Psoas muscle (tissue), 8 donors: ENCODE measurements around the gene KRTAP3-1. TPM values are rescaled to one million over a fixed set of nuclear protein-coding genes. Genes with fewer than 3 reads are reported as not detected.

Experiments
- ATAC-seq, 4 donors: fragments of 200-7000 bp; cut with Tn5 transposase; one replicate each; pipeline ENCODE4 v1.9.1; 2020; ENCODE audit warnings: moderate library complexity in 3 of 4, mild to moderate bottlenecking in 2 of 4
- DNase-seq, 2 donors: peaks; one replicate each; pipeline ENCODE4 v3.0.0-alpha.2; 2020
- H3K27ac ChIP-seq: fragments of 200-600 bp; one replicate; pipeline ENCODE4 v1.8.0; 2022
- H3K27me3 ChIP-seq, 3 donors: fragments of 200-600 bp in 1 of 3; one replicate each; pipeline versions ENCODE4 v1.6.1 to v1.8.0; 2013 to 2022; ENCODE audit warnings: low read length in 2 of 3, mild to moderate bottlenecking in 2 of 3, moderate library complexity in 1 of 3; ENCODE audit not compliant: insufficient read depth in 3 of 3
- H3K36me3 ChIP-seq, 2 donors: fragments of 200-600 bp in 1 of 2; one replicate each; pipeline versions ENCODE4 v1.6.1 to v1.8.0; 2013 to 2022; ENCODE audit warnings: low read depth in 1 of 2, mild to moderate bottlenecking in 1 of 2, moderate library complexity in 1 of 2; ENCODE audit not compliant: insufficient read depth in 1 of 2
- H3K4me1 ChIP-seq: fragments of 200-600 bp; one replicate; pipeline ENCODE4 v1.8.0; 2022
- H3K4me3 ChIP-seq: fragments of 200-600 bp; one replicate; pipeline ENCODE4 v1.8.0; 2022; ENCODE audit warnings: mild to moderate bottlenecking
- H3K9me3 ChIP-seq: fragments of 200-600 bp; one replicate; pipeline ENCODE4 v1.8.0; 2022
- WGBS, 3 donors: extraction: QIAGEN DNeasy Blood & Tissue Kit; methylation state at CpG; one replicate each; pipeline versions ENCODE4 v1.1.6 to v1.1.7; 2013; 5-methylcytosine and 5-hydroxymethylcytosine counted together
- intact Hi-C, 2 donors: fragments of 100-400 bp; cut with DNase I; formaldehyde crosslinking; loops; one replicate each; pipeline versions ENCODE4 v1.11.0 to v1.14.2; 2022
- polyA plus RNA-seq, 3 donors: library from polyadenylated mRNA; stranded (reverse); fragments of 200-250 nt; gene quantifications; one replicate each; pipeline ENCODE4 v1.2.3, GENCODE V29; 2013
- total RNA-seq, 4 donors: library from RNA; stranded (reverse); fragmentation: NEBNext Ultra II Directional in 2 of 4; extraction: Animal tissue kit (Norgen Biotek cat#: 25700) in 2 of 4; gene quantifications; one replicate each; pipeline versions ENCODE4 v1.2.1 to v1.2.4, GENCODE V29; 2021 to 2023
- TF ChIP-seq, protein P1 (sequence below): fragments of 200-600 bp; IDR thresholded peaks from one replicate; pipeline ENCODE4 v1.8.0; 2022; ENCODE audit warnings: antibody characterized with exemption
- donor health status: healthy with polysubstance abuse.
- donor health status: DM: no; HTN: no; CAD: no; lungs with moderate emphysema.
- donor health status: Bipolar disorder and iron deficiency.
- donor health status: healthy.
- donor health status: DM: yes; HTN: yes; CAD: no.
- donor health status: DM: no; HTN: no; CAD: no.
- donor health status: DM: no; HTN: no; CAD: no.
- donor health status: DM: yes; HTN: yes; CAD: no.

KRTAP3-1 gene
- total and polyA plus RNA-seq, 7 donors, result not detected

DNA sequence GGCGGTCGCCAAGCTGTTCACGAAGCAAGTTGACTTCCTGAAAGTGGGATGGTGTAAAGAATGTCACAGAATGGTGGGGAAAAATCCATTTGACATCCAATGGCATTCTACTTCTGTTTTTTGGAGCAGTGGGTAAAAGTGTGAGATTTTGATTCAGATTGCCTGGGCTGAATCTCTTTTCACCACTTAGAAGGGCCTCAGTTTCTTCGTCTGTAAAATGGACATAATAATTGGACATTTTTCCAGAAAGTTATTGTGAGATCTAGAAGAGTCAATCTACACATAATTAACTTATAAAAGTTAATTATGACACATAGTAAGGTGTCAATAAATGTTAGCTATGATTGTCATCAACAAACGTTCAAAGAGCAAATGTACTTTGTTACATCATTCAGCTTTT lies 27.8 kb downstream of the KRTAP3-1 start:
- peak overlapping the region; percentile 56 for H3K27ac ChIP-seq
- DNase-seq (no peak), ATAC-seq (no peak)
- no peaks in the 10 kb centered on the region for H3K27me3 ChIP-seq
- H3K36me3 ChIP-seq, result no peaks in the 10 kb centered on the region
- WGBS, 3 donors, result 33 to 42% (median 39%) methylated on average over 5 of the region's 5 CpGs
- TF ChIP-seq, protein P1, sequence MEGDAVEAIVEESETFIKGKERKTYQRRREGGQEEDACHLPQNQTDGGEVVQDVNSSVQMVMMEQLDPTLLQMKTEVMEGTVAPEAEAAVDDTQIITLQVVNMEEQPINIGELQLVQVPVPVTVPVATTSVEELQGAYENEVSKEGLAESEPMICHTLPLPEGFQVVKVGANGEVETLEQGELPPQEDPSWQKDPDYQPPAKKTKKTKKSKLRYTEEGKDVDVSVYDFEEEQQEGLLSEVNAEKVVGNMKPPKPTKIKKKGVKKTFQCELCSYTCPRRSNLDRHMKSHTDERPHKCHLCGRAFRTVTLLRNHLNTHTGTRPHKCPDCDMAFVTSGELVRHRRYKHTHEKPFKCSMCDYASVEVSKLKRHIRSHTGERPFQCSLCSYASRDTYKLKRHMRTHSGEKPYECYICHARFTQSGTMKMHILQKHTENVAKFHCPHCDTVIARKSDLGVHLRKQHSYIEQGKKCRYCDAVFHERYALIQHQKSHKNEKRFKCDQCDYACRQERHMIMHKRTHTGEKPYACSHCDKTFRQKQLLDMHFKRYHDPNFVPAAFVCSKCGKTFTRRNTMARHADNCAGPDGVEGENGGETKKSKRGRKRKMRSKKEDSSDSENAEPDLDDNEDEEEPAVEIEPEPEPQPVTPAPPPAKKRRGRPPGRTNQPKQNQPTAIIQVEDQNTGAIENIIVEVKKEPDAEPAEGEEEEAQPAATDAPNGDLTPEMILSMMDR, result no peak
- peaks cover 6% of the 10 kb centered on the region for H3K4me1 ChIP-seq
- H3K4me3 ChIP-seq, result no peak overlapping the region
- no peaks in the 10 kb centered on the region for H3K9me3 ChIP-seq
- intact Hi-C loops, result no loop called here

DNA sequence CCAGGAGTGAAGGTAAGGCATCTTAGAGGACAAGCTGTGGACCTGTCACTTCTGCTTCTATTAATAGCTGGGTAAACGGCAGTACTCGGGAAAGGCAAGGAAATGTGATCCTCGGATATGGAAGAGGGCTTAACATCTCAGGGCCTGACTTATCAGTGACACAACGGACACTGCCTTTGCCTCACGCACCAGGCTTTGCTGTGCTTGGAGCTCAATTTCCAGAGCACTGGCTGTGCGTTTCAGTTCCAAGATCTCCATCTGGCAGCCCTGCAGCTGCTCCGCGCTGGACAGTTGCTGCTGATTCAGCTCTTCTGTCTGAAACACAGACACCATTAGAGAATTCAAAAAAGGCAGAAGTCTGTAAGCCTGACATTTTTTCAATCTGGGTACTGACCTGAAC lies 28.3 kb downstream of the KRTAP3-1 start:
- WGBS, 3 donors, result 5 to 11% (median 11%) methylated on average over 8 of the region's 8 CpGs
- Histone ChIP-seq H3K27me3 (no peaks in the 10 kb centered on the region), H3K27ac (peak overlapping the region; percentile 56), H3K36me3 (no peaks in the 10 kb centered on the region), H3K4me3 (no peak overlapping the region), H3K4me1 (peaks cover 6% of the 10 kb centered on the region), H3K9me3 (no peaks in the 10 kb centered on the region)
- ATAC-seq, result peak; percentile 92 to 99 (median 95)
- intact Hi-C loops, result no loop called here
- peak; percentile 17 to 70 for DNase-seq
- TF ChIP-seq, protein P1, result no peak

DNA sequence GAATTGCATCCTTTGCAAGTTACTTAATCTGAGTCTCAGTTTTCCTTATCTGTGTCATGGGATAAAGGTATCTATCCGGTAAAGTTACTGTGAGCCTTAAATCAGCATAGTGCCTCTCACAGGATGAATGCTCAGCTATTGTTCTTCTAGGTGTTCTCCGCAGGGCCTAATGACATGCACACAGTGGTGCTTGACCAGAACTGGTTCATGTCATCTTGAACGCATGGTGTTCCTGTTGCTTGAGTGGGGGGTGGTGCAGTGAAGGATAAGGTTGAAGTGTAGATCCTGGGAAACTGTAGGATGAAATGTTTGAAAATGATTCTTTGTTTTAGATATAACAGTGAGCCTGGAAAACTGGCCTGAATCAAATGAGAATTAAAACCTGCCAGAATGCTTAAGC lies 28.8 kb downstream of the KRTAP3-1 start:
- intact Hi-C loops, result no loop called here
- TF ChIP-seq, protein P1, result no peak
- peaks cover 6% of the 10 kb centered on the region for H3K4me1 ChIP-seq
- no peaks in the 10 kb centered on the region for H3K9me3 ChIP-seq
- H3K4me3 ChIP-seq, result no peak overlapping the region
- no peak for DNase-seq
- no peaks in the 10 kb centered on the region for H3K27me3 ChIP-seq
- H3K27ac ChIP-seq, result peak overlapping the region; percentile 56
- no peaks in the 10 kb centered on the region for H3K36me3 ChIP-seq
- 81 to 88% (median 81%) methylated on average over 3 of the region's 3 CpGs for WGBS, 3 donors
- ATAC-seq, result no peak

DNA sequence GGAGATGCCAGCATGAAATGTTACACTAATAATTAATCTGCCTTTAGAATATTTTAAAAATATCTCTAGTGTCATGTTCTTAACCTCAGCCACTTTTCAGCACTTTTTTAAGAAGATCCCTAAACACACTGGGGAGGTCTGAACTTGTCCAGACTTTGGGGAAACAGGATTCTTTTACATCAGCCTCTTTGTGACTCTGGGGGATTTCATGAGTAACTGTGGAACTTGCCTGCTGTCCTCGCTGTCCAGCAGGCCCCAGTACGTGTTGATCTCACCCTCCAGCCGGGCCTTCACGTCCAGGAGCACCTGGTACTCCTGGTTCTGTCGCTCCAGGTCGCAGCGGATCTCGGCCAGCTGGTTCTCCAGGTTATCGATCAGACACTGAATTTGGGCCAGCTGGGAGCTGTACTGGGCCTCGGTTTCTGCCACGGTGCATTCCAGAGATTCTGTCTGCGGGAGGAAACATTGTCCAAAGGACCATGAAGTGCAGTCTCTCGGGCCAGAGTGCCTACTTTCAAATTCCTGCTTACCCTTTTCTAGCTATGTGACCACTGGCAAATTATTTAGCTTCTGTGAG lies 30.3 kb downstream of the KRTAP3-1 start:
- intact Hi-C loops, result no loop called here
- ATAC-seq (no peak), DNase-seq (no peak)
- no peaks in the 10 kb centered on the region for H3K27me3 ChIP-seq
- WGBS, 3 donors, result 50 to 60% (median 55%) methylated on average over 13 of the region's 13 CpGs
- TF ChIP-seq, protein P1, result no peak
- no peaks in the 10 kb centered on the region for H3K36me3 ChIP-seq
- H3K4me1 ChIP-seq, result peaks cover 6% of the 10 kb centered on the region
- no peak overlapping the region for H3K27ac ChIP-seq
- no peak overlapping the region for H3K4me3 ChIP-seq
- no peaks in the 10 kb centered on the region for H3K9me3 ChIP-seq

DNA sequence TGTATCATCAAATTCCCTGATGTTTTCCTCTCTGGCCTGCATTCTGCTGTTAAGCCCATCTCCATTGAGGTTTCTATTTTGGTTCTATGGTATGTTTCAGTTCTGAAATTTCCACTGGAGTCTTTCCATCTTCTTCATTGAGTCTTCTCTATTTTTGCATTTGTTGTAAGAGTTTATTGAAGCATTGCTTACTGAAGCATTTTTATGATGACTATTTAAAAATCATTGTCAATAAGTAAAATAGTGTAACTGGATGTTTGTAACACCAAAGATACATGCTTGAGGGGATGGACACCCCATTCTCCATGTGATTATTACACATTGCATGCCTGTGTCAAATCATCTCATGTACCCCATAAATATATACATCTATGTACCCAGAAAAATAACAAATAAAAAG lies 33.4 kb downstream of the KRTAP3-1 start:
- Histone ChIP-seq H3K4me3 (no peak overlapping the region), H3K27me3 (no peaks in the 10 kb centered on the region), H3K9me3 (no peaks in the 10 kb centered on the region), H3K4me1 (peaks cover under 1% of the 10 kb centered on the region), H3K27ac (no peak overlapping the region), H3K36me3 (no peaks in the 10 kb centered on the region)
- TF ChIP-seq, protein P1, result no peak
- intact Hi-C loops, result no loop called here
- DNase-seq, result no peak
- no peak for ATAC-seq
